NCI-H2107 (cell line): ENCODE data around the gene LMF1.

ENCODE experiments used
- DNase-seq: peaks from one replicate; lab custom pipeline; 2025; lab: John Stamatoyannopoulos, UW

The LMF1 gene

DNA sequence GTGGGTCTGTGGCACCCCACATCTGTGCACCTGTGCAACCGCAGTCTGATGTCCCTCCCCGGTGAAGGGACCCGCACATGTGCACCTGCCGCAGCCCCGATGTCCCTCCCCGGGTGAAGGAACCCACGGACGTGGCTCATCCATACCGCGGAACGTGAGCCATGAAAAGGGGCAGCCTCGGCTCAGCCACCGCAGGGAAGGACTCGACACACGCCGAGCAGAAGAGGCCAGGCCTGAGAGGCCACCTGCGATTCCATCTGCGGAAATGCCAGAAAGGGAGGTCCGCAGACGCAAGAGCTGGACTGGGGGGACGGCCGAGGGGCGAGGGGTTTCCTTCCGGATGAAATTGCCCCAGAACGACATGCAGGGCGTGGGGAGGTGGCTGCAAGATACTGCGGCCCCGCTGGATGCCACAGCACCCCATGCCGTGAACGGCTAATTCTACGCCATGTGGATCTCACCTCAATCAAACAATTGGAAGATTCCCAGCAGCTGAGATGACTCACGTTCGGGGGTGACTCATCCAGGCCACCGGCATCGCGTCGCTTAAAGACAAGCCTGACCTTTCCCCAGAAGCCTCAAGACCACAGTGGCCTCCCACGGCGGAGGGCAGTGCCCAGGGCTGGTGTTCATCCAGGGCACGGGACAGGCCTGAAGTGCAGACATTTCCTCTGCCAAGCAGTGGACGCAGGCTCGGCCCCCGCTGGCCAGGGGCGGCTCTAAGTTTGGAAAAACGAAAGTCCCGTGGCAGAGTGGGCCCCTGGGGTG lies 31.8 kb upstream of the LMF1 start:
- DNase-seq: no peak

DNA sequence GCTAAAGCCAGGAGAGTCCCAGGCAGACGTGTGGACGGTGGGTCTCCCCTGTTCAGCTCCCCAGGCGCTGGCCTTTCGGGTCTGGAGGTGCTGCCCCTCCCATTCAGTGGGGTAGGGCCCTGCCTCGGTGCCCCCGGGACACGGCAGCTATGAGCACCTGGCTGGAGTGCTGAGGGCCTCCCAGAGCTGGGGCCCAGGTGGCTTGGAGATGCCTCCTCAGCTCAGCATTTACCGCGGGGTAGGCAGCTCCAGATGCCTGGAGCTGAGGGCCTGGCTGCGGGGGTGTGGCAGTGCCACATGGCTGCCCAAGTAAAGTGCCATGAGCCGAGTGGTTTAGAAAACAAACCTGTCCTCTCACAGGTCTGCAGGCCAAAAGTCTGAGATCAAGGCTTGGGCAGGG lies 30.3 kb upstream of the LMF1 start:
- no peak for DNase-seq

- no peak for DNase-seq
Observed at GRCh38 chr16:1000608-1001007, 29.8 kb upstream of the LMF1 start.

GRCh38 chr16:999677-1000076 lies 28.9 kb upstream of the LMF1 start:
- DNase-seq: no peak

DNA sequence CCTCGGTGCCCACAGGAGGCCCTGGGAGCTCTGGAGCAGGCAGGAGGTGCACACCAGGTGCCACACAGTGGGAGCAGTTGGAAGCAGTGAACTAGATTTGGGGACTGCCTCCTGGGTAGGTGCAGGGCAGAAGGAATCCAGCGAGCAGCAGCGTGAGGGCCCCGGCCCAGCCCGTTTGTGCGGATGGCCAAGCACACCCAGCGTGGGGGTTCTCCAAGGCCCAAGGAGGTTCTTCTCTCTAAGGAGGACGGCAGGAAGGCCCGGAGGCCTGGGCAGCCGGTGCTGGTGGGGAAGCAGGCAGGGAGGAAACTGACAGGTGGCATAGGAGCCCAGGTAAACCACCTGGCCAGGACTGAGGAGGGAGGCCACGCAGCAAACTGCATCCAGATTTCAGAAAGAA lies 27.8 kb upstream of the LMF1 start:
- no peak for DNase-seq

- DNase-seq: no peak
Observed at GRCh38 chr16:998211-998610, 27.4 kb upstream of the LMF1 start.

- DNase-seq: no peak
Observed at GRCh38 chr16:997440-998051, 26.8 kb upstream of the LMF1 start.

DNA sequence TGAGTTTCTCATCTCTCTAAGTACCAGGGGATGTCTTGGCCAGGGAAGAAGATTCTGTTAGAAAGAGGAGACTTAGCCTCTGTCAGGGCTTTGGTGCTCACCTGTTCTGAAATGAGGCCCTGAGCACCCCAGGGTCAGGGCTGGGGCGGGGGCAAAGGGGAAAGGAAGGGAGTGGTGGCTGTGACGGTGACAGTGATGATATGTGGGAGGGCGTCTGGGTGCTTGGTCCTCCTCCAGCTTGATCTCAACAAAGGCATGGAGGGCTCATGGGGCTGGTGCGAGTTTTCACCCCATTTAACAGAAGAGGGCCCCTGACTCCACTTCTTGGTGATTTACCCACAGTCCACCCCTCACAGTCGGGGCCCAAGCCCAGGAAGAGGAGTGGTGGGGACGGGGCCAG lies 25.9 kb upstream of the LMF1 start:
- no peak for DNase-seq

- no peak for DNase-seq
Observed at GRCh38 chr16:995783-996182, 25.0 kb upstream of the LMF1 start.

DNA sequence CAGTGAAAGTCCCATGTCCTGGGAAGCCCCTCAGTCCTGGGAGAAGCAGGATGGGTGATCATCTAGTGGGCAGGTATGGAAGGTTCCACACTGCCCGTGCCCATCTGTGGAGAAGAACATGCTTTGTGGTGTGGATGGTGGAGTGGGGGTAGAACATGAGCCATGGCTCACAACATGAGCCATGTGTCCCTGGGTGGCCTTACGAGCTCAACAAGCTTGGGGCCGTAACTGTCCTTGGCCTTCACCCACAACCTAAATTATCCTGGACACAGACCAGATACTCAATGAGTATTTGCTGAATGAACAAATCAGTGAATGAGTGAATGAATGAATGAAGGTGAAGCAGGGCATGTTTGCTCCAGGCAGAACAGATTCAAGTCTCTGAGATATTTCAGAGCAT lies 24.3 kb upstream of the LMF1 start:
- no peak for DNase-seq

DNA sequence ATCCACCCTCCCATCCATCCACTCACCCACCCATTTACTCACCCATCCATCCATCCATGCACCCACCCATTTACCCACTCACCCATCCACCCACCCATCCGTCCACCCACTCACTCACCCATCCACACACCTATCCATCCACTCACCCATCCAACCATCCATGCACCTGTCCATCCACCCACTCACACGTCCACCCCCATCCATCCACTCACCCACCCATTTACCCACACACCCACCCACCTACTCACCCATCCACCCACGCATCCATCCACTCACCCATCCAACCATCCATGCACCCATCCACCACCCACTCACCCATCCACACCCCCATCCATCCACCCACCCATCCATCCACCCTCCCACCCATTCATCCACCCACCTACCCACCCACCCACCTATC lies 22.9 kb upstream of the LMF1 start:
- DNase-seq: no peak

GRCh38 chr16:991773-992172 lies 21.0 kb upstream of the LMF1 start:
- DNase-seq: no peak

DNA sequence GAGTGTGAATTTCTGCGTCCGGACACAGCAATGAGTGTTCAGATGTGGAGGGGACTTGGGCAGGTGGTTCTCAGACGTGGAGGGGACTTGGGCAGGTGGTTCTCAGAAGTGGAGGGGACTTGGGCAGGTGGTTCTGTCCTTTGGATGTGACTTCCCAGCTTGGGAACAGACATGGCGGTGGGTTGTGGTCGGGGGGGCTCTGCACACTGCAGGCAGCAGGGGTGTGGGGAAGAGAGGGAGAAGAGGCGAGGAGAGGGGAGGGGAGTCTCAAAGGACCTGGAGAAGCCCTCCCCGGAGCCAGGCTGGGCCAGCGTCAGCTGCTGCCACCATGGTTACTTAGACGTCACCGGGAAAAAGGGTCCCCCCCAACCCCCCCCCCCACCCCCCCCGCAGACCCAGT lies 20.6 kb upstream of the LMF1 start:
- no peak for DNase-seq

DNA sequence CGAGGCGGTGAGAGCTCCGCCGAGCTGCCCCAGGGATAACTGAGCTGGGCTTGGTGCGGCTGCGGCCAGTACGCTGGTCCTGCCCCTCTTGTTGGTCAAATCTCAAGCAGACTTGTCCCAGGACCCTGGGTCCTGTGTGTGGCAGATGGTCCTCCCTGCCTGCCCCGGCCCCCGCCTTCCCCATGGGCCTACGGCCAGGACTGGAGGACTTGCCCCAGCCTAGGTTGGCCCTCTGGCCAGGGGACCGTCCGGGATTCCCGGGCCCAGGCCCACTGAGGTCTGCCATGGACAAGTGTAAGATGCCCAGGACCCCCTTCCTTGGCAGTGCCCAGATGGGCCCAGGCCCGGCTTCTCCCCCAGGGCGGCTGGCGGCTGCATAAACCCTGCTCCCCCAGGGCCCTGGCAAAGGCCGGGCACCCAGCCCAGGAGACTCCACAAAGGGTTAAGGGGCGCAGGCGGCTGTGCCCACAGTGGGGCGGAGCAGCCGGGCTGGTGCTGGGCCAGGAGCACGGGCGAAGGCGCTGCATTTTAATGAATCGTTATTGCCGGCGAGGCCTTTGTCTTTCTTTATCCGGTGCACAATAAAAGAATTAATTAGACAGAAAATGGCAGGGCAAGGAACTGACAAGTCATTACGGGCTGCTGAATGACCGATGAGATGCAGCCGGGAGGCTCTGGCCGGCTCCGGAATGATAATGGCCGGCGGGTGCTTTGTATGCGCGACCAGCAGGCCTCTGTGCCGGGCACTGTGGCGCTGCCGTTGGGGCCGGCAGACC lies 19.9 kb upstream of the LMF1 start:
- DNase-seq: no peak

DNA sequence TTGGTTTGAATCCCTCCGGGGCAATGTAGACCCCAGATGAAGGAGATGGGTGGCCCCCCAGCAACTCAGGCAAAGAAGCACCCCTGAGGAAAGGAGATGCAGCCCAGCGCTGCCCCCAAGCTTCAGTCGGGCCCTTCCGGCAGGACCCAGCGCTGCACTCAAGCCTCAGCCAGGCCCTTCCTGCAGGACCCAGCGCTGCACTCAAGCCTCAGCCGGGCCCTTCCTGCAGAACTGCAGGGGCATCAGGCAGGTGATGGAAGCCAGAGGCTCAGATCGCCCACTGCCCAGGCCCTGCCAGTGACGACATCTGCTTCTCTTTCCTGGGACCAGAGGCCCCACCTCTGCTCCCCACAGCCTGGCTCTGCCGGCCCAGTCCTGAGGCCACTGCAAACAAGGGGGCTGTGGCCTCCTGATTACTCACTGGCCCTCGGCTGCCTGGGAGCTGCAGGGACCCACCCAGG lies 18.6 kb upstream of the LMF1 start:
- DNase-seq: no peak

DNA sequence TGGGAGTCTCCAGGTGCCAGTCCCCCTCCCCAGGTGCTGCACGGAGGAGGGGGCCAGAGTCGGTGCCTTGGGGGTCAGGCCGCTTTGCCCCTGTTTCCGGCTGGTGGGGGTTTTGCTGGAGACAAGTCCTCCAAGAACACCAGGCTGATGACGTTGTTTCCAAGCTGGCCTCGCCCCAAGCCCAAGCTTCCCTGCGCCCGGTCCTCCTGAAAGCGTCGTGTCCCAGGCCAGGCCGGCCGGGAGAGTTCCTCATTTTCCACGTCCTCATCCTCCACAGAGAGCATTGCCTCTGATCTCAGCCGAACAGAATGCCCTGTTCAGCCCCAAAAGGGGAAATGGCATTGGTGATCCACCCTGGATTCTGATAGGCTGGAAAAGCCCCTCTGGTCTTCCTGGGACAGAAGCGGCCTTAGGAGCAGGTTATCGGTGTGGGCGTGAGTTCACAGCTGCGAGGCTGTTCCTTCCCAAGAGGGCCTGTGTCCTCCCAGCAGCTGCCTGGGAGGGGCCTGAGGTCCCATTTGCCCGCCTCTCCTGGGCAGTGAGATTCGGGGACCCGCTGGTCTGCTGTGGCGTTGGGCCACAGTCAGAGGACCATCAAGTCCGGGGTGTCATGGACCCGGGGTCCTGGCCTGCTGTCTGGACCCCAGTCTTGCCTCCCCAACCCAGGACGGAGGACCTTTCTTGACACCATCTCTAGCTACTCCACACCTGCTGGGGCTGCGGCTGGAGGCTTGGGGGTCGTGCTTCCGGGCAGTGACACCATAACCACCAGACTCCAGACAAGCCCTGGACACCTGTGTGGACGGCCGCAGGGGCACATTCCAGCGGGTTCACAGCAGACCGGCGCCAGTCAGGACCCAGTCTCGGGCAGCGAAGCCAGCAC lies 17.9 kb upstream of the LMF1 start:
- no peak for DNase-seq

DNA sequence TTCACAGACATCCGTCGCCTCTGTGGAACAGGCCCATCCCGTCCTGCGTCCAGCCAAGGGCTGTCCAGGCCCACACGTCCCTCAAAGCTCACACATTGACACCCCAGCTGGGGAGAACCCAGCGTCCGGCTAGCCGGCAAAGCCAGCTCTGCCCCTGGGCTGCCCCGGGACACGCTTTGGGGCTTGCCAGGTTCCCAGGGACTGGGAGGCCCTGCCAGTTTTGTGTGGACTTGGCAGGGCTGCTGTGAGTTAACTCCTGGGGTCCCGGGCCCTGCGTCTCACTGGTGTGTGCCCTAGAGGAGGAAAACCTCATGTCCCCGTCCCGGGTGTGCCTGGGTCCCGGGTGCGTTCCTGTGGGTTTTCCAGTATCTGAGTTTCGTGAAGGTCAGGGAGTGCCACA lies 17.1 kb upstream of the LMF1 start:
- DNase-seq: no peak

GRCh38 chr16:986925-987582 lies 16.3 kb upstream of the LMF1 start:
- no peak for DNase-seq

DNA sequence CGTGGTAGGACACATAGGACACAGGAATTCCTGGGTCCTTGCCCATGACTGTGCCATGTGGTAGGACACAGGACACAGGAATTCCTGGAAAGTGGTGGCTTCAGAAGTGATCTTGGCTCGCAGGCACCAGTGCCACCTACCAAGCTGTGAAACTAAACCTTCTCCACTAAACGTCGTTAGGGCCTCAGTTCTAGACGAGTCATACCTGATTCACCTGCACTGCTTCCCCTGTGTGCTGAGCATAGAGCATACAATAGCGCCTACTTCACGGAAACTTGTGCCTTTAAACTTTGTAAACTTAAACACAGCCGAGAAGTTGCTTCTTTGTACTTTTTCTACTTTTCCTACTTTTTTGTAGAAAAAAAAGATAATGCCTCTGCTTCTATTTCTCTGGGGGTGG lies 15.6 kb upstream of the LMF1 start:
- DNase-seq: no peak

DNA sequence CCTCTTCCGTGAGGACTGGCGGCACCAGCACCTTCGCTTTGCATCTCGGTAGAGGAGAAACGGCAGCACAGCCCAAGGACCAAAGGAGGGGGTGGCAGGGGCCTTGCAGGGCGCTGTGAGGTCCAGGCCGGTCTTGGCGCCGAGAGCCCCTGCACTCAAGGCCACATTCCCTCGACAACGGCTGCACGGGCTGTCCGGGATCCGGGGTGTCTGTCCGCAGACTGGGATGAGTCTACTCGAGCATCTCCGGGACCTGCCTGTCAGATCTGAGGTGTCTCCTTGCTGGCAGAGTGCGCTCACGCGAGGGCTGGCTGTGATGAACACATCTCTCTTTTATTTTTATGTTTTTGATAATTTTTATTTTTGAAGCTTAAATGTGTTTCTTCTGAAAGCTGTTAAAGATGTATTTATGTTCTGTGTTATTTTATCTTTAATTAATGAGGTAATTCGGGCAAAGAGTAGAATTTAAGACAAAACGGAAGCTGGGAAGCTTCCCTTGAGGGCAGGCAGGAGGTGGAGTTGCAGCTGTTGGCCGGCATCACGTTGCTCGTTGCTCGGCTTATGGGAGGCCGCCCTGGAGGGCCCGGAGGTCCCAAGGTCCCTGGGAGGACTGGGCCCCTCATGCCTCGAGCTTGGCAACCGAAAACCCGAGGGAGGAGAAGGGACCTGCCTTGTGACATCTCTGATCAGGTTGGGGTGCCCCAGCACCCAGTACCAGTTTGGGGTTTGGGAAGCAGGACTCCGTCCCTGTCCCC lies 15.0 kb upstream of the LMF1 start:
- DNase-seq: no peak
